Left renal pelvis (tissue), 4 donors: ENCODE measurements around the gene CA10. TPM values are rescaled to one million over a fixed set of nuclear protein-coding genes. Genes with fewer than 3 reads are reported as not detected.

Source experiments
- DNase-seq, 4 donors: peaks; one replicate each; pipeline ENCODE4 v3.0.0-alpha.2; 2013; ENCODE audit warnings: low read depth in 4 of 4, low spot score in 3 of 4
- polyA plus RNA-seq, 4 donors: library from polyadenylated mRNA; unstranded; fragments of 120-200 nt; gene quantifications; one replicate each; pipeline ENCODE4 v1.2.1, GENCODE V29; 2013; ENCODE audit not compliant: insufficient read length in 4 of 4

Gene CA10
- polyA plus RNA-seq, 4 donors: 6.7 to 16.1 (median 10.7) TPM

GRCh38 chr17:52049051-52049450 lies 109.5 kb downstream of the CA10 start:
- DNase-seq: no peak

GRCh38 chr17:52048137-52048898 lies 110.2 kb downstream of the CA10 start:
- no peak for DNase-seq

- DNase-seq: no peak
Measured at GRCh38 chr17:52047086-52047485, 111.4 kb downstream of the CA10 start.

GRCh38 chr17:52041123-52041617 lies 117.3 kb downstream of the CA10 start:
- DNase-seq: no peak

GRCh38 chr17:52036416-52036815 lies 122.1 kb downstream of the CA10 start:
- DNase-seq: no peak

- no peak for DNase-seq
Measured at GRCh38 chr17:52035336-52035915, 123.1 kb downstream of the CA10 start.

- no peak for DNase-seq
Measured at GRCh38 chr17:52032454-52032853, 126.1 kb downstream of the CA10 start.

GRCh38 chr17:52030052-52030451 lies 128.5 kb downstream of the CA10 start:
- no peak for DNase-seq

- no peak for DNase-seq
Measured at GRCh38 chr17:52027620-52028295, 130.8 kb downstream of the CA10 start.

GRCh38 chr17:52027081-52027480 lies 131.4 kb downstream of the CA10 start:
- no peak for DNase-seq

- no peak for DNase-seq
Measured at GRCh38 chr17:52026075-52026474, 132.4 kb downstream of the CA10 start.

GRCh38 chr17:52025236-52025635 lies 133.3 kb downstream of the CA10 start:
- DNase-seq: no peak

GRCh38 chr17:52024300-52024870 lies 134.1 kb downstream of the CA10 start:
- DNase-seq: no peak

GRCh38 chr17:52011064-52011463 lies 147.4 kb downstream of the CA10 start:
- DNase-seq: no peak

- DNase-seq: no peak
Measured at GRCh38 chr17:51999654-52000053, 158.9 kb downstream of the CA10 start.

GRCh38 chr17:51997723-51998122 lies 160.8 kb downstream of the CA10 start:
- DNase-seq: no peak

- no peak for DNase-seq
Measured at GRCh38 chr17:51995797-51996403, 162.6 kb downstream of the CA10 start.

GRCh38 chr17:51992864-51993416 lies 165.6 kb downstream of the CA10 start:
- DNase-seq: no peak

GRCh38 chr17:51971121-51971520 lies 187.4 kb downstream of the CA10 start:
- no peak for DNase-seq

GRCh38 chr17:51961689-51962088 lies 196.8 kb downstream of the CA10 start:
- DNase-seq: no peak

GRCh38 chr17:51957786-51958185 lies 200.7 kb downstream of the CA10 start:
- no peak for DNase-seq
